Measurements from ENCODE around the gene DAPL1.

DNA sequence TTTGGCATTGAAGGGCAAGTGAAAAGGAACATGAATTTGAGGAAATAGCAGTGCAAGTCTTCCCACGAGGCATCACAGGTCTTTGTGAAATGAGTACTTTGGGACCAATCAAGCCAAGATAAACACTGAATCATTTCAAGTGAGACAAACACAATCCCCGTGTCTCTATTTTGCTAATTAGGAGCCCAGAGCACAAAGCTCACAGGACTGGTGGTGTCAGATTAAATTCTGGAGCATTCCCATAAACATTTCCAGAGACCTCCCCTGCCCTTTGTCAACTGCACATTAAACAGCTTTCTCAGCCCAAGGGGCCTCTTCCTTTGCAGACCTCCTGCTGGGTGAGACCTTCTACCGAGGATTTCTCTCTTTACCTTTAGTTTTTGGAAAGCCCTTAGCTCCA is 50.7 kb downstream of the DAPL1 start:
- TF ChIP-seq POLR2AphosphoS5 (IDR thresholded peaks at IDR 0.05; ENCODE audit: low read length) (no peak), ASH2L (IDR thresholded peaks at IDR 0.05; ENCODE audit: borderline replicate concordance, low read depth) (no peak), ZBED1 (IDR thresholded peaks at IDR 0.05; ENCODE audit: borderline replicate concordance) (no peak), HDAC2 (IDR thresholded peaks at IDR 0.05) (no peak), TAF1 (IDR thresholded peaks at IDR 0.05; ENCODE audit: borderline replicate concordance, low read depth, low read length) (no peak), POLR2A (IDR thresholded peaks at IDR 0.05; ENCODE audit: low read depth, low read length) (no peak), BMI1 (IDR thresholded peaks at IDR 0.05; ENCODE audit: borderline replicate concordance) (no peak), JUND (IDR thresholded peaks at IDR 0.05; ENCODE audit: low read depth, low read length) (no peak), MXI1 (IDR thresholded peaks at IDR 0.05; ENCODE audit: low read depth, low read length) (no peak), EGR1 (IDR thresholded peaks at IDR 0.05; ENCODE audit: borderline replicate concordance in 1 of 2, low read depth in 2 of 2, low read length in 2 of 2) (no peak)
- TF ChIP-seq, protein P1, sequence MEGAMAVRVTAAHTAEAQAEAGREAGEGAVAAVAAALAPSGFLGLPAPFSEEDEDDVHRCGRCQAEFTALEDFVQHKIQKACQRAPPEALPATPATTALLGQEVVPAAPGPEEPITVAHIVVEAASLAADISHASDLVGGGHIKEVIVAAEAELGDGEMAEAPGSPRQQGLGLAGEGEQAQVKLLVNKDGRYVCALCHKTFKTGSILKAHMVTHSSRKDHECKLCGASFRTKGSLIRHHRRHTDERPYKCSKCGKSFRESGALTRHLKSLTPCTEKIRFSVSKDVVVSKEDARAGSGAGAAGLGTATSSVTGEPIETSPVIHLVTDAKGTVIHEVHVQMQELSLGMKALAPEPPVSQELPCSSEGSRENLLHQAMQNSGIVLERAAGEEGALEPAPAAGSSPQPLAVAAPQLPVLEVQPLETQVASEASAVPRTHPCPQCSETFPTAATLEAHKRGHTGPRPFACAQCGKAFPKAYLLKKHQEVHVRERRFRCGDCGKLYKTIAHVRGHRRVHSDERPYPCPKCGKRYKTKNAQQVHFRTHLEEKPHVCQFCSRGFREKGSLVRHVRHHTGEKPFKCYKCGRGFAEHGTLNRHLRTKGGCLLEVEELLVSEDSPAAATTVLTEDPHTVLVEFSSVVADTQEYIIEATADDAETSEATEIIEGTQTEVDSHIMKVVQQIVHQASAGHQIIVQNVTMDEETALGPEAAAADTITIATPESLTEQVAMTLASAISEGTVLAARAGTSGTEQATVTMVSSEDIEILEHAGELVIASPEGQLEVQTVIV (IDR thresholded peaks at IDR 0.05; ENCODE audit: borderline replicate concordance, partially characterized antibody) = no peak
- TF ChIP-seq, protein P2, sequence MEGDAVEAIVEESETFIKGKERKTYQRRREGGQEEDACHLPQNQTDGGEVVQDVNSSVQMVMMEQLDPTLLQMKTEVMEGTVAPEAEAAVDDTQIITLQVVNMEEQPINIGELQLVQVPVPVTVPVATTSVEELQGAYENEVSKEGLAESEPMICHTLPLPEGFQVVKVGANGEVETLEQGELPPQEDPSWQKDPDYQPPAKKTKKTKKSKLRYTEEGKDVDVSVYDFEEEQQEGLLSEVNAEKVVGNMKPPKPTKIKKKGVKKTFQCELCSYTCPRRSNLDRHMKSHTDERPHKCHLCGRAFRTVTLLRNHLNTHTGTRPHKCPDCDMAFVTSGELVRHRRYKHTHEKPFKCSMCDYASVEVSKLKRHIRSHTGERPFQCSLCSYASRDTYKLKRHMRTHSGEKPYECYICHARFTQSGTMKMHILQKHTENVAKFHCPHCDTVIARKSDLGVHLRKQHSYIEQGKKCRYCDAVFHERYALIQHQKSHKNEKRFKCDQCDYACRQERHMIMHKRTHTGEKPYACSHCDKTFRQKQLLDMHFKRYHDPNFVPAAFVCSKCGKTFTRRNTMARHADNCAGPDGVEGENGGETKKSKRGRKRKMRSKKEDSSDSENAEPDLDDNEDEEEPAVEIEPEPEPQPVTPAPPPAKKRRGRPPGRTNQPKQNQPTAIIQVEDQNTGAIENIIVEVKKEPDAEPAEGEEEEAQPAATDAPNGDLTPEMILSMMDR (IDR thresholded peaks at IDR 0.05 in 2 of 3, conservative IDR thresholded peaks at IDR 0.05 in 1 of 3; ENCODE audit: control insufficient read depth in 2 of 3, extremely low read depth in 1 of 3, insufficient read depth in 1 of 3, low read depth in 3 of 3, low read length in 3 of 3) = no peak

Data from GM12878 (cell line).